ACC112 (cell line): Measurements from ENCODE around the gene TMCO4.

ENCODE experiments used
- H2AFZ ChIP-seq: fragments of 200-600 bp; sonication (generic); one replicate; pipeline ENCODE4 v1.6.0; 2017; ENCODE audit warnings: antibody characterized with exemption, low read length; ENCODE audit not compliant: unreplicated experiment
- H3K27ac ChIP-seq: fragments of 200-600 bp; sonication (generic); 2 replicates; pipeline ENCODE4 v1.5.1; 2014; ENCODE audit warnings: low read depth, mild to moderate bottlenecking, antibody characterized with exemption, low read length, moderate library complexity
- H3K27me3 ChIP-seq: fragments of 200-600 bp; sonication (generic); 2 replicates; pipeline ENCODE4 v1.6.1; 2014; ENCODE audit warnings: mild to moderate bottlenecking, antibody characterized with exemption, low read length, moderate library complexity, mixed read lengths; ENCODE audit not compliant: insufficient read depth
- H3K36me3 ChIP-seq: fragments of 200-600 bp; sonication (generic); 2 replicates; pipeline ENCODE4 v1.6.1; 2016; ENCODE audit warnings: mild to moderate bottlenecking, antibody characterized with exemption, low read length, moderate library complexity, mixed read lengths; ENCODE audit not compliant: insufficient read depth
- H3K4me1 ChIP-seq: fragments of 200-600 bp; sonication (generic); one replicate; pipeline ENCODE4 v1.6.1; 2016; ENCODE audit warnings: low read length, mixed read lengths; ENCODE audit not compliant: insufficient read depth, unreplicated experiment, control insufficient read depth
- H3K4me3 ChIP-seq: fragments of 200-600 bp; sonication (generic); 2 replicates; pipeline ENCODE4 v1.5.1; 2014; ENCODE audit warnings: mild to moderate bottlenecking, low read depth, low read length
- H3K79me2 ChIP-seq: fragments of 200-600 bp; sonication (generic); one replicate; pipeline ENCODE4 v1.6.0; 2016; ENCODE audit warnings: low read length; ENCODE audit not compliant: control insufficient read depth, unreplicated experiment, insufficient read depth

The TMCO4 gene

GRCh38 chr1:19717467-19717866 lies 82.2 kb downstream of the TMCO4 start:
- H3K27ac ChIP-seq, result no peak overlapping the region
- H3K27me3 ChIP-seq, result no peaks in the 10 kb centered on the region
- H3K79me2 ChIP-seq, result no peaks in the 10 kb centered on the region
- no peak overlapping the region for H2AFZ ChIP-seq
- no peak overlapping the region for H3K4me3 ChIP-seq
- no peaks in the 10 kb centered on the region for H3K36me3 ChIP-seq
- no peaks in the 10 kb centered on the region for H3K4me1 ChIP-seq

DNA sequence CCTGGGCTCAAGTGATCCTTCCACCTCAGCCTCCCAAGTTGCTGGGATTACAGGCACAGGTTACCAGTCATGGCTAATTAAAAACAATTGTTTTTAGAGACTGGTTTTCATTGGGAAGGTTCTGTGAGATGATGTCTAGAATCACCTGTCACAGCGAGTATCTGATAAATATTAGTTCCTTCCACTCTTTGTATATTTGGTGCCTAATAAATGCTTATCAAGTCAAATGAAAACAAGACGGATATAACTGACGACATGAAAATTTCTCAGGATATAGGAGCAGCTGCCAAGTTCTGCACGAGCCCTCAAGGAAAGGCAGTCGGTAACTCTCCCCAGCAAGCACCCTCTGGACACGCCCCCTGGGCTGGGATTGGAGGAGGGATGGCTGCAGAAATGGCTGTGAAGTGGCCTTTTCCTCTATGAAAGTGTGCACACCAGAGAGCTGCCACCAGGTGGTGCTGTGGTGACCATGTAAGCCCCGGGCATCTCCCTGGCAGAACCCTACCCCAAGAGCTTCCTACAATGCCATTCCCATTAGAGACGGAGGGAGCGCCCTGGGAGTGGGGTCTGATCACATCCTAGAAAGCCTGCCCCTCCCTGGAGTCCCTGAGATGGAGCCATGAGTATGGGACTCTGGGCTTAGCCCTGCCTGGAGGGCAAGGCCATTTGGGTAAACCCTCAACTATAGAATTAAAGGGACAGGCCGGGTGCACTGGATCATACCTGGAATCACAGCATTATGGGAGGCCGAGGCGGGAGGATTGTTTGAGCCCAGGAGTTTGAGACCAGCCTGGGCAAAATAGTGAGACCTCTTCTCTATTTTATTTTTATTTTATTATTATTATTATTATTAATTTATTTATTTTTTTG lies 84.1 kb downstream of the TMCO4 start:
- no peaks in the 10 kb centered on the region for H3K27me3 ChIP-seq
- H2AFZ ChIP-seq, result no peak overlapping the region
- H3K4me1 ChIP-seq, result no peaks in the 10 kb centered on the region
- H3K36me3 ChIP-seq, result no peaks in the 10 kb centered on the region
- H3K27ac ChIP-seq, result no peak overlapping the region
- H3K79me2 ChIP-seq, result no peaks in the 10 kb centered on the region
- H3K4me3 ChIP-seq, result no peak overlapping the region

GRCh38 chr1:19712928-19713327 lies 86.8 kb downstream of the TMCO4 start:
- Histone ChIP-seq H3K36me3 (no peaks in the 10 kb centered on the region), H3K79me2 (no peaks in the 10 kb centered on the region), H3K4me3 (no peak overlapping the region), H3K4me1 (no peaks in the 10 kb centered on the region), H3K27ac (no peak overlapping the region), H3K27me3 (no peaks in the 10 kb centered on the region), H2AFZ (no peak overlapping the region)

GRCh38 chr1:19710825-19711611 lies 88.7 kb downstream of the TMCO4 start:
- Histone ChIP-seq H3K4me1 (no peaks in the 10 kb centered on the region), H3K4me3 (no peak overlapping the region), H3K79me2 (no peaks in the 10 kb centered on the region), H3K27me3 (no peaks in the 10 kb centered on the region), H2AFZ (no peak overlapping the region), H3K36me3 (no peaks in the 10 kb centered on the region), H3K27ac (no peak overlapping the region)

GRCh38 chr1:19709260-19709793 lies 90.4 kb downstream of the TMCO4 start:
- no peaks in the 10 kb centered on the region for H3K4me1 ChIP-seq
- no peaks in the 10 kb centered on the region for H3K27me3 ChIP-seq
- no peaks in the 10 kb centered on the region for H3K36me3 ChIP-seq
- H2AFZ ChIP-seq, result no peak overlapping the region
- no peak overlapping the region for H3K27ac ChIP-seq
- H3K79me2 ChIP-seq, result no peaks in the 10 kb centered on the region
- H3K4me3 ChIP-seq, result no peak overlapping the region

DNA sequence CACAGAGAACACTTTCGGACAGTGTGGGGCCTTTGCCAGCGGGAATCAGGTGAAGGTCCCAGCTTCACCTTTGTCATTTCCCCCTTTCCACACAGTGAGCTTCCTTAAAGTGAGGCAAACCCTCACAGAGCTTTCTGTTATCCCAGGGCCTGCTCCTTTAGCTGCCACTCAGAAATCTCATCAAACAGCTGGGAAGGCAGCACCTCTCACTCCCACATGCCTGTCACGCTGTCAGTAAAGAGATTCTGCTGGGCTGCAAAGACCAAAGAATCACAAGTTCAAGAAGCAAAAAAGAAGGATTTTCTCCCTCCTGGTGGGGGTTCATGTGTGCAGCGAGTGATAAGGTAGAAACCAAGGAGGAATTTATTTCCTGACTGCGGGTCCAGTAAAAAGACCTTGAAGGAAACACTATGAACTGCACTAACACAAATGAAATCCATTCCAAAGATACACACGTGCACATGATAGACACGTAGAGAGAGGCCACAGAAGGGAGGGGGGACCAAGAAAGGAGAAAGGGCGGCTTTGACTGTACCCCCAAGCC lies 91.1 kb downstream of the TMCO4 start:
- Histone ChIP-seq H2AFZ (no peak overlapping the region), H3K4me1 (no peaks in the 10 kb centered on the region), H3K36me3 (no peaks in the 10 kb centered on the region), H3K27ac (no peak overlapping the region), H3K4me3 (no peak overlapping the region), H3K27me3 (no peaks in the 10 kb centered on the region), H3K79me2 (no peaks in the 10 kb centered on the region)

GRCh38 chr1:19706136-19706535 lies 93.6 kb downstream of the TMCO4 start:
- Histone ChIP-seq H3K79me2 (no peaks in the 10 kb centered on the region), H3K4me1 (no peaks in the 10 kb centered on the region), H3K27me3 (no peaks in the 10 kb centered on the region), H3K27ac (no peak overlapping the region), H3K4me3 (no peak overlapping the region), H2AFZ (no peak overlapping the region), H3K36me3 (no peaks in the 10 kb centered on the region)

- H2AFZ ChIP-seq, result no peak overlapping the region
- H3K27ac ChIP-seq, result no peak overlapping the region
- no peaks in the 10 kb centered on the region for H3K79me2 ChIP-seq
- no peaks in the 10 kb centered on the region for H3K4me1 ChIP-seq
- no peaks in the 10 kb centered on the region for H3K36me3 ChIP-seq
- no peak overlapping the region for H3K4me3 ChIP-seq
- H3K27me3 ChIP-seq, result no peaks in the 10 kb centered on the region
Measured at GRCh38 chr1:19705464-19705863, 94.3 kb downstream of the TMCO4 start.

GRCh38 chr1:19704247-19705113 lies 95.2 kb downstream of the TMCO4 start:
- H3K79me2 ChIP-seq, result no peaks in the 10 kb centered on the region
- no peak overlapping the region for H2AFZ ChIP-seq
- no peaks in the 10 kb centered on the region for H3K36me3 ChIP-seq
- H3K27ac ChIP-seq, result no peak overlapping the region
- no peaks in the 10 kb centered on the region for H3K4me1 ChIP-seq
- no peaks in the 10 kb centered on the region for H3K27me3 ChIP-seq
- H3K4me3 ChIP-seq, result no peak overlapping the region

GRCh38 chr1:19703280-19703679 lies 96.4 kb downstream of the TMCO4 start:
- no peaks in the 10 kb centered on the region for H3K4me1 ChIP-seq

More at GRCh38 chr1:19703280-19703679, 96.4 kb downstream of the TMCO4 start:
- Histone ChIP-seq H3K36me3 (no peaks in the 10 kb centered on the region), H3K27me3 (no peaks in the 10 kb centered on the region), H2AFZ (no peak overlapping the region), H3K4me3 (no peak overlapping the region), H3K27ac (no peak overlapping the region), H3K79me2 (no peaks in the 10 kb centered on the region)
